Fibroblast of the aortic adventitia (primary cell): ENCODE results near the gene LYRM7. TPM values are rescaled to one million over a fixed set of nuclear protein-coding genes. Genes with fewer than 3 reads are reported as not detected.

Experiments
- DNase-seq: peaks from one replicate; pipeline ENCODE4 v3.0.0-alpha.2; 2010; ENCODE audit warnings: low read depth
- H3K4me3 ChIP-seq: 2 replicates; pipeline ENCODE4 v1.5.1; 2011; ENCODE audit warnings: low read depth, mild to moderate bottlenecking, control low read depth, low read length, moderate library complexity
- total RNA-seq: library from RNA; depleted of rRNA; stranded (reverse); fragments of >200 nt; gene quantifications from 2 replicates; pipeline ENCODE4 v1.2.3, GENCODE V29; 2012; ENCODE audit warnings: low replicate concordance
- TF ChIP-seq, protein P1 (sequence below): IDR thresholded peaks from 2 replicates; pipeline ENCODE4 v1.5.1; 2011; ENCODE audit warnings: mild to moderate bottlenecking, low read length, control low read depth, inconsistent platforms; ENCODE audit not compliant: insufficient read depth

Gene LYRM7
- total RNA-seq, 1 donor: 12.9 TPM

DNA sequence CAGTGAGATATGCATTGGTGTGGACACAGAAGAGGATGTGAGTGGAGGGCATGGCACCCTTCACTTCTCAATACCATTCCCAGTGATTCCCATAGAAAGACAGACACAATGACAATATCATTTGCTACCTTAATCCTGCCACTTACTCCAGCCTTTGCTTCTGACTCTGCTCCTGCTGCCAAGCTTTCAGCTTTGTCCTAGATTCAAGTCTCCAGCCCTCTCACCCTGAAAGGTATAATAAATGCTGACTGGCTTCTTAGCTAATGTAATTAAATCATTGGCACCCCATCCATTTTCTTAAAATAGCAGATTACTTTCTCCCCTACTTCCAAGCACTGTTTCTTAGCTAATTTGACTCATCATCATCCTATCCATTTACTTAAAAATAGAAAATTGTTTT, 52.0 kb downstream of the LYRM7 start:
- DNase-seq: no peak
- TF ChIP-seq, protein P1, sequence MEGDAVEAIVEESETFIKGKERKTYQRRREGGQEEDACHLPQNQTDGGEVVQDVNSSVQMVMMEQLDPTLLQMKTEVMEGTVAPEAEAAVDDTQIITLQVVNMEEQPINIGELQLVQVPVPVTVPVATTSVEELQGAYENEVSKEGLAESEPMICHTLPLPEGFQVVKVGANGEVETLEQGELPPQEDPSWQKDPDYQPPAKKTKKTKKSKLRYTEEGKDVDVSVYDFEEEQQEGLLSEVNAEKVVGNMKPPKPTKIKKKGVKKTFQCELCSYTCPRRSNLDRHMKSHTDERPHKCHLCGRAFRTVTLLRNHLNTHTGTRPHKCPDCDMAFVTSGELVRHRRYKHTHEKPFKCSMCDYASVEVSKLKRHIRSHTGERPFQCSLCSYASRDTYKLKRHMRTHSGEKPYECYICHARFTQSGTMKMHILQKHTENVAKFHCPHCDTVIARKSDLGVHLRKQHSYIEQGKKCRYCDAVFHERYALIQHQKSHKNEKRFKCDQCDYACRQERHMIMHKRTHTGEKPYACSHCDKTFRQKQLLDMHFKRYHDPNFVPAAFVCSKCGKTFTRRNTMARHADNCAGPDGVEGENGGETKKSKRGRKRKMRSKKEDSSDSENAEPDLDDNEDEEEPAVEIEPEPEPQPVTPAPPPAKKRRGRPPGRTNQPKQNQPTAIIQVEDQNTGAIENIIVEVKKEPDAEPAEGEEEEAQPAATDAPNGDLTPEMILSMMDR: no peak
- no peak overlapping the region for H3K4me3 ChIP-seq

GRCh38 chr5:131223751-131224386, 53.1 kb downstream of the LYRM7 start:
- DNase-seq: no peak
- TF ChIP-seq, protein P1: no peak
- H3K4me3 ChIP-seq: no peak overlapping the region

- no peak for DNase-seq
- TF ChIP-seq, protein P1: no peak
- H3K4me3 ChIP-seq: no peak overlapping the region
Observed at GRCh38 chr5:131224387-131225201, 53.9 kb downstream of the LYRM7 start.

DNA sequence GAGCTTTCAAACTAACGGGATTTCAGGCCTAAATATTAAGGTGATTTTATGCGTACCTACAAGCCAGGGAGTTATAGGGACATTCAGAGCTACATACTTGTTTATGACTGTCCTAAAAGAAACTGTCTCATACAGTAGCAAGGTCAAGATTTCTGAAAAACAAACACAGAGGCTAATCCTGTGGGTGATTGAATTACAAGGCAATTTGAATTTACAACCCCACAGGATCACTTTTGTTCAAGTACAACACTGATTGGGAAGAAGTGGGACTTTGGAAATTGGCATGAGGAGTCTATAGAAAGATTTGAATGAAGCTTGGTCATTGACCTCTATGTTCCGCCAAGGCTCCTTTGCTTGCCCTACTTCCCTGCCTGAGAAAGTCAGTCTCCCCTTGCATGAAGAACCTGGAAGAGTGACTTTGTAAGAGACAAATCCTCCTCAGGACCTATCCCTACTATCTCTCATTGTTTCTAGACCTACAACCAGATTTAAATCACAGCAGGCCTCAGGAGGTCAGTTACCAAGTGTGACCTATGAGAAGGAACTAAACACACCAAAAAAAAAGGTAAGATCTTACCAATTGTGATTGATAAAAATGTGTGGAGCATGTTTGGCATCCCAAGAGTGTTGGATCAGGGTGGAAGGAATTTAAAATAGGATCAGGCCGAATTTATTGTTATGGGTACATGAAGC, 54.7 kb downstream of the LYRM7 start:
- H3K4me3 ChIP-seq: no peak overlapping the region
- TF ChIP-seq, protein P1: no peak
- DNase-seq: no peak

- H3K4me3 ChIP-seq: no peak overlapping the region
- peak; percentile 15 for DNase-seq
- TF ChIP-seq, protein P1: no peak
Observed at GRCh38 chr5:131226899-131227298, 56.2 kb downstream of the LYRM7 start.

- DNase-seq: no peak
Observed at GRCh38 chr5:131228646-131229045, 57.9 kb downstream of the LYRM7 start.

More at GRCh38 chr5:131228646-131229045, 57.9 kb downstream of the LYRM7 start:
- TF ChIP-seq, protein P1: no peak
- H3K4me3 ChIP-seq: no peak overlapping the region
